ENCODE data around the gene CAMK1D.

DNA sequence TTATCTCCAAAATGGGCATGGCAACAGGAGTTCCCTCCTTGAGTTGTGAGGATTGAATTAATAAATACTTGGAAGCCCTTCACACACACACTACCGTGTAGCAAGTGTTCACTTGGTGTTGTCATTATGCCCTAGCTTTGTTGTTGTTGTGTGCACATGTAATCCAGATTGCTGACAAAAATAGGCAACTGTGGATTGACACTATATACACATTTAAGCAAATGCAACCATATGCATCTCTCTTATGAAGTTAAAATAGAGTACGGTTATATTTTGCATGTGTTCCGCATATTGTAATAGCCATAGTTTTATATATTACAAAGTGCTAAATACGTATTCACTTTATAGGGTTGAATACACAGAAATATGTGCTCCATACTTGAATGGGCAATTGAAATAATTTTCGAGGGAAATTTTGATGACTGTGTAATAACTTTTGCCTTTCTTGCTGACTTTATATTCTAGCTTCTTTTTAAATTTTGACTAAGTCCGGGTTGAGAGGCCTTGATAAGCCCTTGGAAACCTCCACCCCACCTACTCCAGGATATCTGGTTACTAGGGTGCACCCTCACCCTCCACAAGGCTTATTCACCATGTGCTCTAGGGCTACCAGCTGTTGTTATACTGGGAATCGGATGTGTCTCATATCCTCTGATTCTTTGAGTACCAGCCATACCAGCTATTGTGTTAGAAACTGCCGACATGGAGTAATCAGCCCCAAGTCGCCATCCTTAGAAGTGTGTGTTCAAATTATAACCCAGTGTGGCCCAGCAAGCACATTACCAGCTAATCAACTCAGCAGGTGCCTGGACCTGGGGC, 265.0 kb downstream of the CAMK1D start:
- TF ChIP-seq CTCF (conservative IDR thresholded peaks at IDR 0.05; ENCODE audit: low read length) = no peak
- TF ChIP-seq EZH2phosphoT487 (IDR thresholded peaks at IDR 0.05; ENCODE audit: borderline replicate concordance, low read depth, low read length) = no peak

Measured in OCI-LY7 (cell line).